ENCODE data around the gene HDGFL2.
A peak's percentile ranks its signal among the peaks of the same experiment; 100 is the strongest.

The HDGFL2 gene

DNA sequence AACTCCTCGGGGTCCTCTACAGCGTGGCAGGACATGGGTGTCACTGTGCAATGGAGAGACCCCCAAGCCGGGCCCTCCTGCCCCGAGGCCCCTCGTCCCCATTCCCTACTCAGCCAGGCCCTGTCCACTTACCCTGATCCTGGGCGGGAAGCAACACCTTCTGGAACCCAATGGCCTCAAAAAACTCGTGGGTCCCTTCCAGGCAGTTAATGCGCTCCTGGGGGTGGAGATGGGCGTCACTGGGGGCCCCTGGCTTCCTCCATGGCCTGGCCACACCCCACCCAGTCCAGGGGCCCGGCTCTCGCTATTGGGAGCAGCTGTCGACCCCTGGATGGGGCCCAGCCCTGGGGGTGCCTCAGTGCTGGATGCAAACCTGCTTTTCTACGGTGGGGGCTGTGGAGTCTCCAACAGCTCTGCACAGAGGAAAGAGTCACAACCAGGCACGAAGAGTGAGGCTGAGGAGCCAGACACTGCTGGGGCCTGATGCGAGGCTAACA is 25.3 kb upstream of the HDGFL2 start:
- peaks cover 54 to 85% (median 69%) of the 10 kb centered on the region in 3 donors for H3K36me3 ChIP-seq
- no peak overlapping the region for H3K27ac ChIP-seq
- no peak overlapping the region for H3K4me3 ChIP-seq
- peaks cover 0 to 6% (median 0%) of the 10 kb centered on the region in 4 donors for H3K4me1 ChIP-seq
- H3K9me3 ChIP-seq: no peaks in the 10 kb centered on the region
- no peaks in the 10 kb centered on the region for H3K27me3 ChIP-seq
- intact Hi-C loops (cut with DNase I; ENCODE audit: low total_unique reads): no loop called here
- TF ChIP-seq, protein P1, sequence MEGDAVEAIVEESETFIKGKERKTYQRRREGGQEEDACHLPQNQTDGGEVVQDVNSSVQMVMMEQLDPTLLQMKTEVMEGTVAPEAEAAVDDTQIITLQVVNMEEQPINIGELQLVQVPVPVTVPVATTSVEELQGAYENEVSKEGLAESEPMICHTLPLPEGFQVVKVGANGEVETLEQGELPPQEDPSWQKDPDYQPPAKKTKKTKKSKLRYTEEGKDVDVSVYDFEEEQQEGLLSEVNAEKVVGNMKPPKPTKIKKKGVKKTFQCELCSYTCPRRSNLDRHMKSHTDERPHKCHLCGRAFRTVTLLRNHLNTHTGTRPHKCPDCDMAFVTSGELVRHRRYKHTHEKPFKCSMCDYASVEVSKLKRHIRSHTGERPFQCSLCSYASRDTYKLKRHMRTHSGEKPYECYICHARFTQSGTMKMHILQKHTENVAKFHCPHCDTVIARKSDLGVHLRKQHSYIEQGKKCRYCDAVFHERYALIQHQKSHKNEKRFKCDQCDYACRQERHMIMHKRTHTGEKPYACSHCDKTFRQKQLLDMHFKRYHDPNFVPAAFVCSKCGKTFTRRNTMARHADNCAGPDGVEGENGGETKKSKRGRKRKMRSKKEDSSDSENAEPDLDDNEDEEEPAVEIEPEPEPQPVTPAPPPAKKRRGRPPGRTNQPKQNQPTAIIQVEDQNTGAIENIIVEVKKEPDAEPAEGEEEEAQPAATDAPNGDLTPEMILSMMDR (IDR thresholded peaks at IDR 0.05): no peak
- no peak for DNase-seq

DNA sequence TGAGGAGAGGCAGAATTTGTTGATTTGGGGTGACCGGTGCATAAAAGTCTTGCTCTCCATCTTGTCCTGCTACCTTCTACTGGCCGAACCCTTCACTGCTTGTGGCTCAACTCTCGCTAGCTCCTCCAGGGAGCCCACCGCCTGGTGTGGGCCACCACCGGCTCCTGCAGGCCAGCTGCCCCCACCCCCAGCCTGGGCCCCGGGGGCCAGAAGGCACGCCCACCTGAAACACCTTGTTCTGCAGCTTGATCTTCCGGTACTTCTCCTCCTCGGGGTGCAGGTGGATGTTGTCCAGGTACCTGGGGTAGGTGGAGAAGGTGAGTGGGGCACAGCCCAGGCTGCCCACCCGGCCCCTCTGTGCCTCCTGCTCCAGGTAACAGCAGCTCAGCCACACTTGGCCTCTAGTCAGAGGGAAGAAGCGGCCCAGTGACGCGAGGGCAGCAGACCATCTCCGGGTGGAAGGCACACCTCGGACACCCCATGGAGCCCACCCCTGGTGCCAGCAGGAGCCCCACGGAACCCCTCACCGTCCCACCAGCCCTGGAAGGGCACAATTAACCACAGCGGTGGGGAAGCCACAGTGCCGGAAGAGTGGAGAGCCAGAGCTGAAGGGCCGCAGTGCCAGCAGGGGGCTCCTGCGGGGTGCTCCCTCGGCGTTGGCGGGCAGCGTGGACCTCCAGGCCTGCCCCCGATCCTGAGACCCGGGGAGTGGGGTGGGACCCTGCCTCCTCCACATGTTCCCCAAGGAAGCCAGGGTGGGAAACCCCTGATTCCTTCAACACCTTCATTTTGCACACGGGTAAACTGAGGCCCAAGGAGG is 24.6 kb upstream of the HDGFL2 start:
- intact Hi-C loops (cut with DNase I; ENCODE audit: low total_unique reads): no loop called here
- Histone ChIP-seq H3K27ac (no peak overlapping the region), H3K9me3 (no peaks in the 10 kb centered on the region), H3K27me3 (no peaks in the 10 kb centered on the region), H3K4me1 (peaks cover 0 to 2% (median 0%) of the 10 kb centered on the region in 4 donors), H3K36me3 (peaks cover 60 to 92% (median 77%) of the 10 kb centered on the region in 3 donors), H3K4me3 (no peak overlapping the region)
- TF ChIP-seq, protein P1 (IDR thresholded peaks at IDR 0.05): no peak
- no peak for DNase-seq

GRCh38 chr19:4448147-4448985 is 23.7 kb upstream of the HDGFL2 start:
- TF ChIP-seq, protein P1 (IDR thresholded peaks at IDR 0.05): no peak
- Histone ChIP-seq H3K9me3 (no peaks in the 10 kb centered on the region), H3K27me3 (no peaks in the 10 kb centered on the region), H3K4me3 (no peak overlapping the region), H3K4me1 (no peaks in the 10 kb centered on the region), H3K36me3 (peaks cover 68 to 100% (median 85%) of the 10 kb centered on the region in 3 donors), H3K27ac (peak overlapping the region in 1 of 2 donors; percentile 22)
- no peak for DNase-seq
- intact Hi-C loops (cut with DNase I; ENCODE audit: low total_unique reads): no loop called here

GRCh38 chr19:4449022-4449638 is 23.0 kb upstream of the HDGFL2 start:
- Histone ChIP-seq H3K27ac (peak overlapping the region in 1 of 2 donors; percentile 22), H3K27me3 (no peaks in the 10 kb centered on the region), H3K36me3 (peaks cover 76 to 100% (median 92%) of the 10 kb centered on the region in 3 donors), H3K4me1 (no peaks in the 10 kb centered on the region), H3K4me3 (no peak overlapping the region), H3K9me3 (no peaks in the 10 kb centered on the region)
- intact Hi-C loops (cut with DNase I; ENCODE audit: low total_unique reads): no loop called here
- peak; percentile 60 to 85 for DNase-seq
- TF ChIP-seq, protein P1 (IDR thresholded peaks at IDR 0.05): no peak

GRCh38 chr19:4449639-4450028 is 22.5 kb upstream of the HDGFL2 start:
- Histone ChIP-seq H3K9me3 (no peaks in the 10 kb centered on the region), H3K4me3 (no peak overlapping the region), H3K27me3 (no peaks in the 10 kb centered on the region), H3K27ac (no peak overlapping the region), H3K36me3 (peaks cover 78 to 97% (median 88%) of the 10 kb centered on the region in 3 donors), H3K4me1 (peaks cover 0 to under 1% (median 0%) of the 10 kb centered on the region in 4 donors)
- TF ChIP-seq, protein P1 (IDR thresholded peaks at IDR 0.05): no peak
- no peak for DNase-seq
- intact Hi-C loops (cut with DNase I; ENCODE audit: low total_unique reads): no loop called here

Measured in tibial artery (tissue), 4 donors.